CD14-positive monocyte (primary cell): ENCODE results near the gene MAPK7. TPM values are rescaled to one million over a fixed set of nuclear protein-coding genes. Genes with fewer than 3 reads are reported as not detected.

ENCODE experiments used
- DNase-seq, 3 donors: peaks; one replicate each; pipeline ENCODE4 v3.0.0-alpha.2; 2011 to 2022
- H2AFZ ChIP-seq: 2 replicates; pipeline ENCODE4 v1.6.0; 2012; ENCODE audit warnings: mild to moderate bottlenecking, low read depth, low read length, inconsistent platforms; ENCODE audit not compliant: insufficient read depth, poor library complexity, severe bottlenecking
- H3K27ac ChIP-seq, 2 donors: 1 replicate in 1 of 2; 2 replicates in 1 of 2; pipeline ENCODE4 v1.5.1; 2012 to 2013; ENCODE audit warnings: low read length in 2 of 2, control low read depth in 1 of 2, inconsistent platforms in 1 of 2, low read depth in 1 of 2, mild to moderate bottlenecking in 1 of 2
- H3K27me3 ChIP-seq, 2 donors: one replicate each; pipeline versions ENCODE4 v1.6.0 to v1.6.1; 2011 to 2013; ENCODE audit warnings: low read length in 2 of 2; ENCODE audit not compliant: control insufficient read depth in 2 of 2, insufficient read depth in 2 of 2
- H3K36me3 ChIP-seq, 2 donors: replicated peaks in 1 of 2; 1 replicate in 1 of 2; 2 replicates in 1 of 2; pipeline versions ENCODE4 v1.5.1 to v1.6.1; 2012 to 2013; ENCODE audit warnings: low read length in 2 of 2, control low read depth in 1 of 2, inconsistent platforms in 1 of 2, mild to moderate bottlenecking in 1 of 2; ENCODE audit not compliant: insufficient read depth in 2 of 2, control insufficient read depth in 1 of 2
- H3K4me1 ChIP-seq, 2 donors: 1 replicate in 1 of 2; 2 replicates in 1 of 2; pipeline versions ENCODE4 v1.5.1 to v1.6.1; 2012 to 2013; ENCODE audit warnings: low read length in 2 of 2, control low read depth in 1 of 2, inconsistent platforms in 1 of 2, mild to moderate bottlenecking in 1 of 2, moderate library complexity in 1 of 2; ENCODE audit not compliant: insufficient read depth in 2 of 2, control insufficient read depth in 1 of 2
- H3K4me2 ChIP-seq: replicated peaks from 2 replicates; pipeline ENCODE3; 2012; ENCODE audit warnings: low read length, moderate library complexity, mild to moderate bottlenecking; ENCODE audit not compliant: poor library complexity, severe bottlenecking; ENCODE audit errors: extremely low read depth
- H3K4me3 ChIP-seq, 3 experiments: fragments of 200-600 bp in 1 of 3; sonication (generic) in 1 of 3; replicated peaks in 1 of 3; 1 replicate in 2 of 3; 2 replicates in 1 of 3; pipeline ENCODE4 v1.5.1; 2011 to 2013; ENCODE audit warnings: low read length in 3 of 3, mild to moderate bottlenecking in 3 of 3, control low read depth in 2 of 3, low read depth in 2 of 3, inconsistent platforms in 1 of 3, moderate library complexity in 1 of 3
- H3K79me2 ChIP-seq: 2 replicates; pipeline ENCODE4 v1.6.0; 2012; ENCODE audit warnings: mild to moderate bottlenecking, control low read depth, inconsistent platforms, low read length, moderate library complexity; ENCODE audit not compliant: insufficient read depth
- H3K9ac ChIP-seq: 2 replicates; pipeline ENCODE4 v1.6.0; 2017; ENCODE audit warnings: low read length, mild to moderate bottlenecking; ENCODE audit not compliant: insufficient read depth, poor library complexity, severe bottlenecking
- H3K9me3 ChIP-seq, 2 donors: replicated peaks in 1 of 2; 1 replicate in 1 of 2; 2 replicates in 1 of 2; pipeline versions ENCODE4 v1.5.1 to v1.6.1; 2012 to 2013; ENCODE audit warnings: low read length in 2 of 2, control low read depth in 1 of 2; ENCODE audit not compliant: control insufficient read depth in 1 of 2, insufficient read depth in 1 of 2
- H4K20me1 ChIP-seq: 2 replicates; pipeline ENCODE4 v1.6.0; 2012; ENCODE audit warnings: mild to moderate bottlenecking, low read length, control low read depth, moderate library complexity; ENCODE audit not compliant: insufficient read depth
- H3K27ac Mint-ChIP-seq, 7 donors: one replicate each; pipeline ENCODE4 v1.8.0; 2020; ENCODE audit warnings: mild to moderate bottlenecking in 7 of 7, mixed read lengths in 7 of 7, moderate library complexity in 6 of 7, inconsistent platforms in 2 of 7
- H3K27me3 Mint-ChIP-seq, 3 donors: one replicate each; pipeline ENCODE4 v1.8.0; 2021 to 2022; ENCODE audit warnings: low read depth in 3 of 3, mild to moderate bottlenecking in 3 of 3, mixed read lengths in 3 of 3, moderate library complexity in 3 of 3, inconsistent platforms in 1 of 3
- H3K36me3 Mint-ChIP-seq, 2 donors: one replicate each; pipeline ENCODE4 v1.8.0; 2020; ENCODE audit warnings: mixed read lengths in 2 of 2, inconsistent platforms in 1 of 2, mild to moderate bottlenecking in 1 of 2
- H3K4me1 Mint-ChIP-seq: one replicate; pipeline ENCODE4 v1.8.0; 2020; ENCODE audit warnings: mild to moderate bottlenecking, mixed read lengths
- H3K4me3 Mint-ChIP-seq, 2 donors: one replicate each; pipeline ENCODE4 v1.8.0; 2020; ENCODE audit warnings: mild to moderate bottlenecking in 2 of 2, mixed read lengths in 2 of 2, moderate library complexity in 1 of 2
- H3K9me3 Mint-ChIP-seq, 7 donors: one replicate each; pipeline ENCODE4 v1.8.0; 2020 to 2022; ENCODE audit warnings: mixed read lengths in 7 of 7, mild to moderate bottlenecking in 6 of 7, moderate library complexity in 6 of 7, inconsistent platforms in 2 of 7
- CTCF ChIP-seq: fragments of 200-600 bp; IDR thresholded peaks from one replicate; pipeline ENCODE4 v1.8.0; 2022; ENCODE audit warnings: antibody characterized with exemption, mild to moderate bottlenecking
- WGBS: methylation state at CpG from one replicate; pipeline ENCODE4 v1.1.5; 2013; ENCODE audit warnings: missing lambda C conversion rate; ENCODE audit not compliant: insufficient coverage; 5-methylcytosine and 5-hydroxymethylcytosine counted together
- intact Hi-C, 2 donors: fragments of 100-400 bp; cut with micrococcal nuclease; formaldehyde crosslinking; loops; one replicate each; pipeline versions ENCODE4 v1.15.0 to v1.15.1; 2023
- polyA plus RNA-seq, 3 donors: library from polyadenylated mRNA; depleted of rRNA in 1 of 3; unstranded in 2 of 3; stranded (reverse) in 1 of 3; fragments of 300-500 nt in 2 of 3; fragments of >200 nt in 1 of 3; fragmentation: Illumina TruSeq in 2 of 3; gene quantifications; 1 replicate in 2 of 3; 2 replicates in 1 of 3; pipeline ENCODE4 v1.2.3, GENCODE V29; 2012 to 2021

The MAPK7 gene
- polyA plus RNA-seq, 3 donors = 9.3 to 130 (median 10.0) TPM

GRCh38 chr17:19365499-19365817, 12.8 kb upstream of the MAPK7 start:
- intact Hi-C loops = loop anchor here (5.0 to 10.0 kb wide), 3 partner anchors 37 to 279 kb away; partner anchors contain the start of genes ALDH3A2 (in 2 of the 2) and RNF112 (in 1 of the 2)
- peak overlapping the region in 1 of 7 donors; percentile 82 for H3K27ac Mint-ChIP-seq

DNA sequence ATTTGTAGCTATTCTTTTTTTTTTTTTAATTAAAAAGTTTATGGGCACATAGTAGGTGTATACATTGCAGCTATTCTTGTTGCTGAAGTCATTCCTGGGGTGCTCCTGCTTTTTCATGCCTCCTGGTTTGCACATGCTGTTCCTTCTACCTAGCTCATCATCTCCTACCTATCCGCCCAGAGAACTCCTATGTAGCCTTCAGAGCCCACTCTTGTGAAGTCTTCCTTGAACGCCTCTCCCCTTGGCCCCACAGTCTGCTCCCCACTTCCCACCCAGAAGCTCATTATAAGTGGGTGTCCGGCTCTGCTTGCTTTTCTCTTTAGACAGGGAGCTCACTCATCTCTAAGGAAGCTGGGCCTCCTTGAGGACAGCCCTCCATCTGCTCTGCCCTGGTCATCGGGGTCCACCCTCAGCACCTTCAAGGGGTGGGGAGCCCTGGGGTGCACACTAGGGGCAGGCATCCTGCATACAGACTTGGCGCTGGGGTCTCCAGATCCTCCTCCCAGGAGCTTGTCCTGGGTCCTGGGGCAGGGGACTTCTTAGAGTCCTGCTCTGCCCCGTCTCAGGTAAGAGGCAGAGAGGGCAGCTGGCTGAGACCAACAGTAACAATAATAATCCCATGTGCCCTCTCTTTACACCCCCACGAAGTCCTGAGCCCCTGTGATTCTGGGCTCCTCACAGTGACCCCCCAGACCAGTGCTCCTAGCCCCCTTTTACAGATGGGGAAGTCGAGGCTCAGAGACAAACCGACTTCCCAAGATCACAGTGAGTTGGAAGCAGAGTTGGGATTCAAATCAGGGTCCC, 12.3 kb upstream of the MAPK7 start:
- 95% methylated on average over 8 of the region's 9 CpGs for WGBS
- Histone ChIP-seq H3K27ac (no peak overlapping the region), H2AFZ (no peak overlapping the region), H3K9me3 (no peaks in the 10 kb centered on the region), H4K20me1 (no peaks in the 10 kb centered on the region), H3K36me3 (no peaks in the 10 kb centered on the region), H3K4me1 (peaks cover 41 to 47% of the 10 kb centered on the region in 2 donors), H3K79me2 (no peaks in the 10 kb centered on the region), H3K4me3 (no peak overlapping the region), H3K27me3 (peaks cover 0 to 21% of the 10 kb centered on the region in 2 donors), H3K4me2 (no peak overlapping the region), H3K9ac (no peak overlapping the region)
- H3K27ac Mint-ChIP-seq = peak overlapping the region in 4 of 7 donors; percentile 55 to 82 (median 72)
- no peaks in the 10 kb centered on the region for H3K9me3 Mint-ChIP-seq
- intact Hi-C loops = loop anchor here (5.0 to 10.0 kb wide), 3 partner anchors 36 to 279 kb away; partner anchors contain the start of genes ALDH3A2 (in 2 of the 2) and RNF112 (in 1 of the 2)
- H3K27me3 Mint-ChIP-seq = peaks cover 12 to 41% (median 41%) of the 10 kb centered on the region in 3 donors
- H3K36me3 Mint-ChIP-seq = peaks cover 0 to 9% of the 10 kb centered on the region in 2 donors
- no peak for TF ChIP-seq CTCF
- peaks cover 47% of the 10 kb centered on the region for H3K4me1 Mint-ChIP-seq
- no peak overlapping the region for H3K4me3 Mint-ChIP-seq
- no peak for DNase-seq

More at GRCh38 chr17:19365499-19365817, 12.8 kb upstream of the MAPK7 start:
- H3K4me3 ChIP-seq = no peak overlapping the region
- 100% methylated on average over 1 of the region's 4 CpGs for WGBS
- peaks cover 0 to 25% of the 10 kb centered on the region in 2 donors for H3K27me3 ChIP-seq
- no peaks in the 10 kb centered on the region for H3K36me3 ChIP-seq
- no peak overlapping the region for H2AFZ ChIP-seq
- no peaks in the 10 kb centered on the region for H4K20me1 ChIP-seq
- no peak for TF ChIP-seq CTCF
- H3K4me1 ChIP-seq = peaks cover 35 to 41% of the 10 kb centered on the region in 2 donors
- H3K79me2 ChIP-seq = no peaks in the 10 kb centered on the region
- H3K9me3 ChIP-seq = no peaks in the 10 kb centered on the region
- no peak overlapping the region for H3K9ac ChIP-seq
- peaks cover 41% of the 10 kb centered on the region for H3K4me1 Mint-ChIP-seq
- H3K4me3 Mint-ChIP-seq = no peak overlapping the region
- peaks cover 16 to 43% (median 42%) of the 10 kb centered on the region in 3 donors for H3K27me3 Mint-ChIP-seq
- H3K36me3 Mint-ChIP-seq = peaks cover 0 to 7% of the 10 kb centered on the region in 2 donors
- DNase-seq = no peak
- no peak overlapping the region for H3K4me2 ChIP-seq
- H3K9me3 Mint-ChIP-seq = no peaks in the 10 kb centered on the region
- H3K27ac ChIP-seq = no peak overlapping the region
